NCI-H446 treated with DMSO at 0.1 percent for 48 hours (cell line): Measurements from ENCODE around the gene HECTD4.
"Not testable (repeated sequence)": the region's sequence is repeated elsewhere in the genome, so short reads cannot be mapped to it uniquely, and the experiment has no call there.

Experiments
- DNase-seq: peaks from one replicate; lab custom pipeline; 2025; lab: John Stamatoyannopoulos, UW

Gene HECTD4

DNA sequence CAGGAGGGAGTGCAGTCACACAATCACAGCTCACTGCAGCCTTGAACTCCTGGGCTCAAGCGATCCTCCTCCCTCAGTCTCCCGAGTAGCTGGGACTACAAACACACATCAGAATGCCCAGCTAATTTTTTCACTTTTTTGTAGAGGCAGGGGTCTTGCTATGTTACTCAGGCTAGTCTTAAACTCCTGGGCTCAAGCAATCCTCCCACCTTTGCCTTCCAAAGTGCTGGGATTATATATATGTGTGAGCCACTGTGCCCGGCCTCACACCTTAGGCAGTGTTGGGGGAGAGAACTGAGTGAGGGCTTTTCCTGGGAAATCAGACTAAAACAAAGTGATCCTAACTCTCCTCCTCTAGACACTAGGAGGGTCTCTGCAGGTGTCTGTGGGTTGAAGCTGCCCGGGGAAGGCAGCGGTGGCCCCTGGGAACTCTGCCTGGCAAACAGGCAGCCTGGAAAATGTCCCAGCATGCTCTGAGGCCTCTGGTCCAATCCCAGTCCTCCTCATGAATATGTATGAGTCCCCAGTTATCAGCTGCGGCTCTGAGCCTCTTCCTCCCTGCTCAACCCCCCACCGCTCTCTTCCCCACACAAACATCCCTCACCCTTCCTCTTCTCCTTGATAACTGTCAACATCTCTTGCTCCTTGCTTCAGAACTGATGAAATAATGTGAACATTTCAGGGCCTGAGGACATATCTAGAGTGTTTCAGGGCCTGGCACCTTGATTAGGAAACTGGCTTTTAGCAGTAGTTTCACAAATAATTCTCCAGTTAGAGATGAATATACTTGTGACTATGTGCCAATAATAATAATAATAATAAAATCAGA, 265.8 kb downstream of the HECTD4 start:
- DNase-seq, result no peak

DNA sequence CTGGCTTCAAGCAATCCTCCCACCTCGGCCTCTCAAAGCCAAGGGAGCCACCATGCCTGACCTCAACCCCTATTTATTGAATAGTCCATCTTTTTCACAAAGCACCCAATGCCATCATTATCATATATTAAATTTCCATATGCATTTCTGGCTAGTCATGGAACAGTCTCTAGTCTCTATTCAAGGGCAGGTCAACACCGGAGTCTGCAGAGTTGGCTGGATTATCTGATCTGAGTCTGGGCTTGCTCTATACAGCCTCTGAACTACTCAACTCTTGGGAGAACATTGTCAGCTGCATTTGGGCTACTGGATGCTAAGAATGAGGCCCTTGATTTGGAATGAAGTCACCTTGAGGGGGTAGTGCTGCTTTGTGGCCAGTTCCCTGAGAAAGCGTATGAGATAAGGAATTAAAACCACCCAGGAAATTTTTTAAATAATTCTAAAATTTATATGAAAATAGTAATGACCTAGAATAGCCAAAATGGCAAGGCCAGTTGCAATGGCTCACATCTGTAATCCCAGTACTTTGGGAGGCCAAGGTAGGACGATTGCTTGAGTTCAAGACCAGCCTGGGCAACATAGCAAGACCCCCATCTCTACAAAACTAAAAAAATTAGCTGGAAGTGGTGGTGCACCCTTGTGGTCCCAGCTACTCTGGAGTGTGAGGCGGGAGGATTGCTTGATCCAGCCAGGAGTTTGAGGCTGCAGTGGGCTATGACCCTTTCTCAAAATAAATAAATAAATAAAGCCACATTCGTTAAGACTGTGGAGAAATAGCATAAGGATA, 266.8 kb downstream of the HECTD4 start:
- DNase-seq, result no peak

DNA sequence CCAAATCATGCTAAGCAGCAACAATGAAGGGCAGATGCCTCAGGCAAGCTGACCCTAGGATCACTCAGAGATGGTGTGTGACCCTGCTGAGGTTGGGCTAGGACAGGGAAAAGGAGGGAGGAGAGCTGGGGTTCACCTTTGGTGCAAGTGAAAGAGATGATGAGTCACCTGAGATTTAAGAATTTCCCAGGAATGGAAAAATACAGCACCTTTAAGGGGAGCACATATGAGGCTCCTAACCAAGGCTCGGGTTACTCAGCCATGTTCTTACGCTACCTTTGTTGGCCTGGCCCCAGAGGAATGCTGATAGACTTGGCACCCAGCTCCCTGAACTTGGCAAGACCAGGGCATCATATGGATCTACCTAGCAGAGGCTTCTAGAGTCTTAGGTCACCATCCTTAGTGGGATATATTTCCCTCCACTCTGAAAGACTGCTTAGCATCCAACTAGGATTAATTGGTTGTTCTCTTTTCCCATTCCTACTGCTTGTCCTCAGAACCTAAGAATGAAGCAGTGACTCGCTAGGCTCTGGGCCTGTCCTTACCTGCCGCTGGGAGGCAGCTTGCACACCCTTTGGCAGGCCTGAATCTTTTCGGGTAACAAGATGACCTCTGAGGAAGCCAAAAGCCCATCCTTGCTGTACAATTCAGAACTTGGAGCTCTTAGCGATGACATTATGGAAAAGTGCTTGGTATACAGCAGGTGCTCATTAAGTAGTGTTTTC, 269.7 kb downstream of the HECTD4 start:
- DNase-seq, result no peak

- no peak for DNase-seq
Measured at GRCh38 chr12:112111931-112112330, 270.3 kb downstream of the HECTD4 start.

GRCh38 chr12:112110787-112111662, 271.2 kb downstream of the HECTD4 start:
- not testable (repeated sequence) for DNase-seq
